HG02884 (cell line): ENCODE data around the gene SLC2A8.

Experiments
- ATAC-seq: cut with Tn5 transposase; IDR thresholded peaks from one replicate; pipeline ENCODE4 v1.9.1; 2021; ENCODE audit warnings: mild to moderate bottlenecking, moderate library complexity; ENCODE audit not compliant: unreplicated experiment

The SLC2A8 gene

DNA sequence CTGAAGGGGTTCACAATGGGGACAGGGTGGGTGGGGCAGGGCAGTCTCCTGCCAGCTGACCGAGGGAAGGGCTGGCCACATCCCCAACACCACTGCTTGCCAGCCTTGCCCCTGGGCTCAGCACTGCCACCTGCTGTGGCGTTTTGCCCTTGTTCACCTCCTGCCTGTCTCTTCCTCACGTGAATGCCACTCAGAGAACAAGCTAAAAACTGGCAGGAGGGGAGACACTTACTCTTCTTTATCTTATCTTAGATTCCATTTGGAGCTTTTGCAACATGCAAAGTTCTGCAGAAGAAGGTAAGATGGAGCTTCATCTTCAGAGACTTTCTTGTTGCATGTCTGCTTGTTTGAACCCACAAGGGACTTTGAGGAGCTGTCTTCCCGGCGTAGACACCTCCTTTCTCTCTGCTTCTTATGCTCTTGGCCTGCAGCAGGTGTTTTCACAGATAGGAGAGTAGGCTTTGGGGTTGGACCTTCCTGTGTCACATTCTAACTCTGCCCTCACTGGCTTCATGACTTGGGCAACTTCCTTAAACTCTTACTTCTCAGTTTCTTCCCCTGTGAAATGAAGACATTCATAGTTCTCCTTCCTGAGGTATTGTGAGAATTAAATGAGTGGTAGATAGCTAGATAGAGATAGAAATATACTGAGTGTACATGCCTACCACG lies 58.5 kb downstream of the SLC2A8 start:
- no peak for ATAC-seq

GRCh38 chr9:127457191-127457878 lies 60.4 kb downstream of the SLC2A8 start:
- no peak for ATAC-seq
